Measurements from ENCODE around the gene GRIN3A. TPM values are rescaled to one million over a fixed set of nuclear protein-coding genes. Genes with fewer than 3 reads are reported as not detected.

Gene GRIN3A
- total RNA-seq, 2 donors from 2014 or later, result 0.59 to 0.85 TPM

DNA sequence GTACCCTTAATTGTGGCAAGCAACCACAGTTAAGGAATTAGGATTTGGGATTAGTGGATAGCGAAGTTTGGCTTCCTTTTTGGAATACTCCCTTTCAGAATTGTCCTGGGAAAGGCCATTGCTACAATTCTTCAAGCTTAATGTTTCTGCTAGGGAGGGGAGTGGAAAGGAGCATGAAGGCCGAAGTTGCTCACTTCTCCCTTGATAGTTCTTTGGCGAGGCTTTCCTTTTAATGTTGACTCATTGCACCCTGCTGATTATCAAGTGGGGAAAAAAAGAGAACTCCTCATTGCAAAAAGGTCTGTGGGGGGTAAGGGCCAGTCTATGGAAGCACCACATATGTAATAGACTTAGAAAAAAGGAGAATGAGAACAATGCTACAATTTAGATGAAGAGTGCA, 30.7 kb downstream of the GRIN3A start:
- ATAC-seq (no peak), DNase-seq (no peak)
- intact Hi-C loops (cut with DNase I, micrococcal nuclease), result no loop called here

DNA sequence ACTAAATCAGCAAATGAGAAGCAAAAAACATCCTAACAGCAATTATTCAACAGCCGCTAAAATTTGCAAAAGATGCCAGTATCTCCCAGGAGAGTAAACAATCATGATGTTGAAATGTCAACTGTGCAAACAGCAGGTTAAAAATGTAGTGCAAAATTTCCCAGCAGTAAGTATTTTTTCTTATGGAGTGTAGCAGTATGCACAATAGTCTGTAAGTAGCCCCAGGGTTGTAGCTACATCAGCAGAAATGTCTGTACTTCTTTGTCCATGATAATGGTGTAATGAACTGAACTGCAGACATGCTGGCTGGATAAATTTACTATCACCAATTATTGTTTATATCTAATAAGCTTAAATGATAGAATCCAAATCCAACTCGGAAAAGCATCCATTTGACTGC, 31.4 kb downstream of the GRIN3A start:
- DNase-seq (no peak), ATAC-seq (no peak)
- intact Hi-C loops (cut with DNase I, micrococcal nuclease), result no loop called here

DNA sequence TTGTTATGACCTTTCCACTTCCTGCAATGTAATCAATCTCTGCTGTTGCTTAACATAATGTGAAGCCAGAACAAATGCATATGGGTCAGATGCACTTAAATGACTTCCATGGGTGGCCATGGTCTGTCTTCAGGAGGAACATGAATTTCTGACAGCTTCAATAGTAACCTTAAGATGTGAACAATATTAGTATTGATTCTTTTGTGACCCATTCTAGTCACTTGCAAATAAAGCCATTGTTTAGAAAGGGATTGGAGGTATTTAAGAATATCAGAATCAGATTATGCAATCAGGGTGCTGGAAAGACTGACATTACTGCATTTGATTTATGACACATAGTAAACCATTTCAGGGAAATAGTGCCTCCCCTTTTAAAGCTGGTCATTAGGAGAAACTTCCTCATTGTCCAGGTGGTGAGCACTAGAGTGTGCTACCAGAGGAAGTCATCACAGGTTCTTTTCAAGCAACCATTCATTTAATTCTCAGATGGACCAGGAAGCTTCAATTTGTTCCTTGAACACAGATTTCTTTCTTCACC, 32.1 kb downstream of the GRIN3A start:
- ATAC-seq, result peak; percentile 84
- no peak for DNase-seq
- intact Hi-C loops (cut with DNase I, micrococcal nuclease), result no loop called here

DNA sequence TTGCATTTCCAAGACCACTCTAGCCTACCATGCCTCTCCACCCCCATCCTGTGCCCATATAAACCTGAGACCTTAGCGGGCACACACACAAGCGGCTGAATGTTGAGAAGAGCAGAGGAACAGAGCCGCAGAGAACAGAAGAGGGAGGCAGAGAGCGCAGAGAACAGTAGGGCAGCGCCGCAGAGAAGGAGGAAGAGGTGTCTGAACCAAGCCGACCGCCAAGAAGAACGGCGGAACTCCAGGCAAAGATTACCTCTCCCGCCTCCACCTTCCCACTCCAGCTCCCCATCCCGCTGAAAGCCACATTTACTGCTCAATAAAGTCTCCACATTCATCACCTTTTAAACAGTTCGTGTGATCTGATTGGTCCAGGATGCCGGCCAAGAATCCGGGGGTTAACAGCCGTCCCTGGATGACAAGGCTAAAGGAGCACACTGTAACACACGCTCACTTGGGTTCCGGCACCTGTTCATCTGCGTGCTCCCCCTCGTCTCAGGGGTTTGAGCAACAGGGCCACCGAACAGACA, 33.2 kb downstream of the GRIN3A start:
- intact Hi-C loops (cut with DNase I, micrococcal nuclease), result no loop called here
- peak; percentile 88 for ATAC-seq
- peak; percentile 74 to 86 for DNase-seq

DNA sequence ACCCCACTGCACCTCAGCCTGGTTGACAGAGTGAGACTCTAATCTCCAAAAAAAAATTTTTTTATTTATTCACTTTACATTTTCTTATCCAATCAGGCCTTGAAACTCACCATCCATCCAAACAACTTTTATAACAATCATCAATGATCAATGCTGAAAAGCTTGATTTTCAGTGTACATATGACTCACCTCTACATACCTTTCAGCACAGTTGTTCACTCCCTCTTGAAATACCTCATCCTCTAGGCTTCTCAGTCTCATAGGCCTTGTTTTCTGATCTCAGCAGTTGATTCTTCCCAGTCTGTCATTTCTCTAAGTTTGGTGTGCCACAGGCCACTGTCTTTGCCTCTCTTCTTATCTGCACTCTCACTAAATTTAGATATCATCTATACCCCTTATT, 36.2 kb downstream of the GRIN3A start:
- no peak for DNase-seq
- intact Hi-C loops (cut with DNase I, micrococcal nuclease), result no loop called here
- no peak for ATAC-seq

DNA sequence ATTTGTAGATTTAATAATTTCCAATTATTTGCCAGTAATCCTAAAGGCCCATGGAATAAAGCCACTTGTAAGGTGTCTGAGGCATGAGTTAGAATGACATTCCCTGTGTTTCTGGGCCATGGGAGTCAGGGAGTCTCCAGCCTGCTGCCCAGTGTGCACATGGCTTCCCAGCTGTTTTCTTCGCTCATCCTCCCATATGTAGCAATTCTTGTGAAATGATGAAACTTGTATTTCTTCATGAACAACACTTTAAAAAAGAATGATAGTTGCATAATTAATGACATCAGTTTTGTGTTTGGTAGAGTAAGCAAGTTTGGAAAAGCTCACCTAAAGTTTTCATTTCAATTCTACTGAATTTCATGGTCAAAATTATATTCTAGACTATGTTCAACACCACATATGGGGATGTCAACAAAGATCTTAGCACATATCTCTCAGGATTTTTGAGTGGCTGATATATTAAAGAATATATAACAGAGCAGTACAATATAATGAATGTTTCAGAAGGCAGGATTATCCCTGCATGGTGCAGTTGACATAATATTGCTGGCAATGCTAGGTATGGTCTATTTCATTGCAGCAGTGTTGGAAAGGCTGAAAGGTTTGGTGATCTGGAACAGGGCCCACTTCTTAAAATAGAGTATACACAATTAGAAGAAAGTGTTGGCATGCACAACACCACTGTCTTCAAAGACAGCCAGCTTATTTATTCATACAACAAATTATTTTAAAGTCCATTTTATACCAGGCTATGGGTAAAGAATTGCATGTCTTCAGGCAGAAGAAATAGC, 44.7 kb downstream of the GRIN3A start:
- ATAC-seq, result no peak
- intact Hi-C loops (cut with DNase I, micrococcal nuclease), result no loop called here

DNA sequence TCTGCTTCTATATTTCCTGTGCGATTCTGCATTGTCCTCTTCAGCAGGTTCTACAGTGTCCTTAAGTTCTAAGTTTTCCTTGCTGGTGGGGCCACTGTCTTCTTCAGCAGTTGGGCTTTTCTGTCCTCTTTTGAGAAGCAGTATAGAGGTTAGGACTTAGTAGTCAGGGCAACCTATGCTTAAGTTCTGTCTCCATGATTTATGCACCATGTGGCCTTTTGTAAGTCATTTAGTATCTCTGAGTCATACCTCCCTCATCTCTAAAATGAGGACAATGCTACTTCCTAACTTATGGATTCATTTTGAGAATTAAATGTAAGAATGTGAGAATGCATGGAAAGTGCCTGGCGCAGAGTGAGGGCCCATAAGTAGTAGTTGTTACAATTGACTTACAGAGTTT, 46.8 kb downstream of the GRIN3A start:
- DNase-seq, result no peak
- ATAC-seq, result no peak
- intact Hi-C loops (cut with DNase I, micrococcal nuclease), result no loop called here

More for the DNA sequence above, 44.7 kb downstream of the GRIN3A start:
- no peak for DNase-seq

DNA sequence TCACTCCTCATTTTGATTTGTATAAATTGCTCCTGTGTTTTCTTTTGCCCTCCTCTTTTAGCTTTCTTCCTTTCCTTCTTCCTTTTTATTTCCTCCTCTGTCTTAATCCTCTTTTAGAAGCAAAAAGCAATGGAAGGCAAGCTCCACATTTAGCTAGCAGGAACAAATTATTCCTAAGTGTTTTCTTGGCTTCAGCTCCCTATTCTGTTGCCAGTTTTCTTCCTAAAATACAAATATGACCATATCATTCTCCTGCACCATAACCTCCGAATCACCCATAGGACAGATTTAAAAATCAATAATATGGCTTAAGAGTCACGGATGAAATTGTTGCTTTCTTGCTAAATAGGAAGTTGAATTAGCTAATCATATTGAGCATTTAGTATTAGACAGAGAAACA, 49.4 kb downstream of the GRIN3A start:
- no peak for ATAC-seq
- intact Hi-C loops (cut with DNase I, micrococcal nuclease), result no loop called here
- DNase-seq, result no peak

DNA sequence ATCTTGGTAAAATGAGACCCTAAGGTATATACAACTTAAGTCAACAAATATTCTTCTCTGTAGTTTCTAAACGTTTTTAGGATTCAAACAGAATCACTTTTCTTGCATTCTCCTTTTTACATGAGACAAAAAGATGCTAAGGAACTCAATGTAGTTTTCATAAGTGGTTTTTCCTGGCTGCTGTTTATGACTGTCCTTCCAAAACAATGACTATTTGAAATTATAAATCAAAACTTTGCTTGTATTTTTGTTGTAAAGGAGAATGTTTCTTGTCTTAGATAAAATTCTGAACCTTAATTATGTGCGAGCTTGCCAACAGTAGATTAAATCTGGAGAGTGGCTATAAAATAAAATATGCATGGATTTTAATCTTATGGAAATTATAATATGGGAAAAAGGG, 53.8 kb downstream of the GRIN3A start:
- intact Hi-C loops (cut with DNase I, micrococcal nuclease), result no loop called here
- DNase-seq (no peak), ATAC-seq (no peak)

DNA sequence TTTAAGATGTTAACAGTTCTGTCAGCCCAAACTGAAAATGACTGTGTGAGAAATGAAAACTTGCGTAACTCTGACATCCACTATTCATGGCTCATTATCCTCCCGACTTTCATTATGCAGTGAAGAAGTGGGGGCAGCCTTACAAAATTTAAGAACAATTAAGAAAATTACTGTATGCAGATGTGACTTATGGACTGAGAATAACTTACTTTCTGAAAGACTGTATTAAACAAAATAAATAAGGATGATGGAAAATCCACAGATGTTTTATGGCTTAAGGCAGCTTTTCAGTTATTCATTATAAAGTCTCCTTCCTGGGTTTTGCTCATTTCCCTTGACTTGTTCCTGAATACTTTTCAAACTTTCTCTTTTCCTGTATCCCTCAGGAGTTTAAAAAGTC, 55.2 kb downstream of the GRIN3A start:
- intact Hi-C loops (cut with DNase I, micrococcal nuclease), result no loop called here
- DNase-seq (no peak), ATAC-seq (no peak)

DNA sequence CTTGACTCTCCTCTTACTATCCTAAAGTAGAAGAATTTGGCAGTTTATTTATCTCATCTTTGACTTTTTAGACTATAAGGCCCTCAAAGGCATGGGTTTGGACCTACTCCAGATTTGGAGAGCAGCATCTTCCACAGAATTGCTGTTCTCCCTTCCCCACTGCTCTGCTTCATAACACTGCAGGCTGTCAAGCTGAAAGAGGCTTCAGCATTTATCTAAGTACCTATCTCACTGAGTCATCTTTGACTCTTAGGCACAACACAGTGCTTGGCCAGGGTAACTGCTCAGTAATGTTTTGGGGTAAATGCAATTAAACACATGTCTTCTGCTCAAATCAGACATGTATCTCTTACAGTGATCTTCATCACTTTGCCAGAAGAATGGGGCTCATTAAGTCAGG, 60.6 kb downstream of the GRIN3A start:
- DNase-seq, result no peak
- intact Hi-C loops (cut with DNase I, micrococcal nuclease), result no loop called here
- ATAC-seq, result no peak

DNA sequence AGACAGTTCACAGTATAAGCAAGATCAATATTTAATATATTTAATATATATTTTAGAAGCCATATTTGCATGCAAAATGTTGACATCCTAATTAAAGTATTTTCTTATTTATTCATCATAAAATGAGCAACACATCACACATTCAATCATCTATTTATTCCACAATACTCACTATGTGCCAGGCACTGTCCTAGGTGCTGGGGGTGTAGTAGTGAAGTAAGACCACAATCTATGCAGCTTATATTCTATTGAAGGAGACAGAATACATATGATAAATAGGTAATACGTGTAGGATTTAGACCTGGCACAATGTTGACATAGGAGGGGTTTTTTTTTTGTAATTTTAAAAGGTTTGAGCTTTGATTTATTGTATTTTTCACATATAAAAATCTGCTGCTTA, 63.1 kb downstream of the GRIN3A start:
- DNase-seq (no peak), ATAC-seq (no peak)
- intact Hi-C loops (cut with DNase I, micrococcal nuclease), result no loop called here

DNA sequence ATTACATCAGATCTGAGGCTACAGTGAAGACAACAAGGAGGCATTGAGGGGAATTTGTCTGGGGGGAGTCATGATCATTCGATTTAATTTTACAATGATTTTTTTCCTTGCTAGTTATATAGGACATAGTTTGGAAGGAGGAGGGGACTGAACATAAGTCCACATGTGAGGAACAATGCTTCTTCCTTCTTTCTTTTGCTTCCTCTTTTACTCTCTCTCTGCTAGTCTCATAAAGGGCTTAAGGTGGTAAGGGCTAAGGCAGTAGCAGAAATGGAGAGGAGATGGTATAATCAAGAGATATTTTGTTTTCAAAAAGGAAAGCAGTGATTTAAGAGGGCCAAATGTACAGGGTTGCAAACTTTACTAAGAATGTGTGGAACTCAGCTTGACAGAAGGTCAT, 64.3 kb downstream of the GRIN3A start:
- intact Hi-C loops (cut with DNase I, micrococcal nuclease), result no loop called here
- no peak for DNase-seq
- ATAC-seq, result peak; percentile 72

DNA sequence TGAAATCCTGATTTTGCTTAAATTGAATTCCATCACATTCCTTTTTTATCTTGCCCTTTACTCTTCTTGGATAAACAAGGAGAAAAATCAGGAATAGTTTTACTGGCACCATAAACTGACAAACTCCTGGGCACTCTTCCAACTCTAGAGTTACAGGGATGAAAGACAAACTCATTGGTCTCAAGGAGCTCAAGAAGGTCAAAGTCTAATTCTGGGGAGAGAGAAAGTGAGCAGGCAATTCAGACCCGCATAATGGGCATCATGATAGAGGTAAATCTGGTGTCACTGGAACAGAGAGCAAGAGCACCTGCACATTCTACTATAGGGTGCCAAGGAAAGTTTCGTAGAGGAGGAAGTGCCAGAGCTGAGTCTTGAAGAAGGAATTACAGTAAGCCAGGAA, 64.8 kb downstream of the GRIN3A start:
- peak; percentile 96 for ATAC-seq
- intact Hi-C loops (cut with DNase I, micrococcal nuclease), result no loop called here
- peak; percentile 30 to 53 for DNase-seq

DNA sequence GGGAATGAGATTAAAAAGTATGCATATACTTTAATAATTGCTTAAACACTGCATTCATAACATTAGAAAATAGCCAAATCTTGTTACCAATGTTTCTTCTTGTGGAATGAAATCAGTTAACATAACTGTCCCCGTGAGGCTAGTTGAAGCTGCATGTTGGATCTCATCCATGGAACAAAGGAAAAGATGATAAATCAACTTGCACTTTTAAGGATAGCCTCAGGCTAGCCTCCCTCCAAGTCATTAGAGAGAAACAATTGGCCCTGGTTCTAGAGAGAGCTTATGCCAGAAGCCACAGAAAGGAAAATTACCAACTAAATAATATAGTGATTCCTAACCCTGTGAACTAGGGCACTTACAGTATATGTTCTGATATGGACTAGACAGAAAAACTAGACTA, 66.9 kb downstream of the GRIN3A start:
- intact Hi-C loops (cut with DNase I, micrococcal nuclease), result no loop called here
- ATAC-seq (no peak), DNase-seq (no peak)

DNA sequence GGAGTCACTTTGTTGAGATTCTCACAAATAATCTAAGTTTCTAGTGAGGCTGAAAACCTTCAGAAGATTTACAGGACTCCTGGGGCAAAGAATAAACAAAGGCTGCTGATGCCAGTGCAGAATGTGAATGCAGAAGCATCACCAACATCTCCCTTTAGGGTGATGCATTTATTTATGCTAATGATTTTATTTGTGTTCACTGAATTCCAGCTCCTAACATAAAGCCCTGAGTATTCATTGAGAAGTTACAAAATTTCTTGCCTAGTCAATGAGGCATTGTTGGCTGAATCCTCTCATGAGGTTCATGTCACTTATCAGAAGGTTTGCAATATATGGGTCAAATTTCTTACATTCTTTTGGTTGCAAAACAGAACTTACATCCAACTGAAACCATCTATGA, 70.0 kb downstream of the GRIN3A start:
- DNase-seq (no peak), ATAC-seq (no peak)
- intact Hi-C loops (cut with DNase I, micrococcal nuclease), result no loop called here

DNA sequence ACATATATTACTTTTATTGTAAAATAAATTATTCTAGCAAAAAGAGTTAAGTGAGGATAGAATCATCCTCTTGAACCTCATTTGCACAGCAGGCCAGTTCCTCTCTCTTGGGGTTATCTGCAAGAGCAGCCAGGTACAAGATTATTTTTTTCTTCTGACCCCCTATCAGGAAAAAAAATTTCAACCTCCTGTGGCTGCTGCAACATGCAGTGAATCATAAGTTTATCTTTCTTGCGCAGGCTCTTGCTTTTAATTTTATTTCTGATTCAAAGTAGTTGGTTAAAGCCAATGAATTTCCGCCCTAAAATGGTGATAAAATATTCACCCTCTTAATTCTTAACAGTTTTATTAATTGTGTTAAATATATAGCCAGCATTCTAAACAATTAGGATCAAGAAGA, 74.0 kb downstream of the GRIN3A start:
- intact Hi-C loops (cut with DNase I, micrococcal nuclease), result no loop called here
- ATAC-seq (no peak), DNase-seq (no peak)

DNA sequence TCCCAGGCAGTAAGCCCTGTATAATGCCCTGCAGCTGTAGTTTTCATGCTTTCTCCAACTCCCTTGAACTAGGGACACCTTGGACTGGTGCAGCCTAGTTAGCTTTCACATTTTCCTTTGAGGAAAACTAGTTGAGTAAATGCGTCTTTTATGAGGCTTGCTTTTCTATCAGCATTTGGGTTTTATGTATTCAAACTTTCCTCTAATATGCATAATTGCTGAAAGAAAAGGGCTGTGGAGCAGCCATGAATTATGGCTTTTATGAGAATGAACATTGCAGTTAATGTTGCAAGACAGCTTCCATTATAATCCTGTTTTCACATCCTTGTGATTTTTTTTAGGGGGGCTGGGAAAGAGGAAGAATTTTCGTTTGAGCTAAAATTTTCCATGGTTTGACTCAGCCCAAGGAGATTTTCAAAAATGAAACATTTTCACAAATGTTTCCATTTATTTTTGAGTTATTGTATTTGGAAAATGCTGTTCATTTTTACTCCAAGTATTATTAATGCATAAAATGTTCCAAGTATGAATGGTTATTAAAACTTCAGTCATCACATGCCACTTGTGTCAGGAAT, 85.8 kb downstream of the GRIN3A start:
- DNase-seq (no peak), ATAC-seq (no peak)
- intact Hi-C loops (cut with DNase I, micrococcal nuclease), result no loop called here

DNA sequence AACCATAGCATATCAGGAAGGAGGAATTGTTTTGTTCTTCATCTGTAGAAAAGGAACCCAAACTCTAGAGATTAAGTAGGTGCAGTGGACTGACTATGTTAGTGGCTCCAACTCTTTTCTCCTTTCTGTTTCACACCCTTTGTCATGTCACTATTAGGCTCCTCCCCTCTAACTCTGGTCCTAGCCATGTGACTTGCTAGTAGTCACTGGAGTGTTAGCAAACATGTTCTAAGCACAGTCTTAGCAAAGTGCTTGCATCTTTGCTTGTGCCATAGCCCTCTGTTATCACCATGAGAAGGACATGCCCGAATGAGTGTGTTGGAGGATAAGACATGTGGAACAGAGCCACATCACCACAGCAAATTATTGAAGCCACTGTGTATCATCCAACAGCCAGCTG, 88.3 kb downstream of the GRIN3A start:
- intact Hi-C loops (cut with DNase I, micrococcal nuclease), result no loop called here
- ATAC-seq, result peak; percentile 27
- DNase-seq, result no peak

DNA sequence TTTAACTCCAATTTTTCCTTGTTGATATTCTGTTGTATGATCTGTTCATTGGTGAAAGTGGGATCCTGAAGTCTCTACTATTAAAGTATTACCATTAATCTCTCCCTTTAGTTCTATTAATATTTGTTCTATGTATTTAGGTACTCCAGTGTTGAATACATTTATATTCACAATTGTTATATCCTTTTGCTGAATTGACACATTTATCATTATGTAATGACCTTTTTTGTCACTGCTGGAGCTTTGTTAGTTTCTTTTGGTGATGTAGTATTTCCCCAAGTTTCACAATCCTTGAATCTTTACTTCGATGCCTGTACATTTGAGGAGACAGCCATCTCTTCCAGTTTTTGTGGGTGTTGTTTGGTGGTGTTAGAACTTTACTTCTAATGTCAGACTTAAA, 90.0 kb downstream of the GRIN3A start:
- DNase-seq (no peak), ATAC-seq (no peak)
- intact Hi-C loops (cut with DNase I, micrococcal nuclease), result no loop called here

All from left colon (tissue), 2 donors.